GM12891 (cell line): ENCODE results near the gene NEUROD1.

Experiments used
- POLR2A ChIP-seq: IDR thresholded peaks from 2 replicates; pipeline ENCODE4 v1.6.1; 2011; ENCODE audit warnings: low read depth, low read length, control low read depth
- POLR2AphosphoS5 ChIP-seq: IDR thresholded peaks from 2 replicates; pipeline ENCODE4 v1.6.1; 2011; ENCODE audit warnings: low read depth, low read length, control low read depth
- POU2F2 ChIP-seq: IDR thresholded peaks from 2 replicates; pipeline ENCODE4 v1.6.1; 2011; ENCODE audit warnings: low read depth, mild to moderate bottlenecking, control low read depth, low read length, moderate library complexity
- TAF1 ChIP-seq: IDR thresholded peaks from 2 replicates; pipeline ENCODE4 v1.6.1; 2011; ENCODE audit warnings: low read depth, low read length, control low read depth

- no peak for TF ChIP-seq POLR2AphosphoS5
- TF ChIP-seq POLR2A = no peak
- no peak for TF ChIP-seq TAF1
- TF ChIP-seq POU2F2 = no peak
These were observed 34.8 kb upstream of the NEUROD1 start for GRCh38 chr2:181715033-181715630.
